Keratinocyte (primary cell): ENCODE results near the gene SEPTIN5.

Experiments used
- EZH2 ChIP-seq: IDR thresholded peaks from one replicate; pipeline ENCODE4 v1.6.1; 2012; ENCODE audit warnings: inconsistent platforms, mild to moderate bottlenecking, low read length, moderate library complexity
- TF ChIP-seq, protein P1 (sequence below), 3 experiments: IDR thresholded peaks in 1 of 3; conservative IDR thresholded peaks in 1 of 3; optimal IDR thresholded peaks in 1 of 3; 2 replicates in 2 of 3; 3 replicates in 1 of 3; pipeline versions ENCODE3 to v1.5.1; 2011; ENCODE audit warnings: low read length in 3 of 3, mild to moderate bottlenecking in 3 of 3, moderate library complexity in 2 of 3, control low read depth in 1 of 3, inconsistent platforms in 1 of 3; ENCODE audit not compliant: insufficient read depth in 2 of 3; ENCODE audit errors: extremely low read depth in 1 of 3

DNA sequence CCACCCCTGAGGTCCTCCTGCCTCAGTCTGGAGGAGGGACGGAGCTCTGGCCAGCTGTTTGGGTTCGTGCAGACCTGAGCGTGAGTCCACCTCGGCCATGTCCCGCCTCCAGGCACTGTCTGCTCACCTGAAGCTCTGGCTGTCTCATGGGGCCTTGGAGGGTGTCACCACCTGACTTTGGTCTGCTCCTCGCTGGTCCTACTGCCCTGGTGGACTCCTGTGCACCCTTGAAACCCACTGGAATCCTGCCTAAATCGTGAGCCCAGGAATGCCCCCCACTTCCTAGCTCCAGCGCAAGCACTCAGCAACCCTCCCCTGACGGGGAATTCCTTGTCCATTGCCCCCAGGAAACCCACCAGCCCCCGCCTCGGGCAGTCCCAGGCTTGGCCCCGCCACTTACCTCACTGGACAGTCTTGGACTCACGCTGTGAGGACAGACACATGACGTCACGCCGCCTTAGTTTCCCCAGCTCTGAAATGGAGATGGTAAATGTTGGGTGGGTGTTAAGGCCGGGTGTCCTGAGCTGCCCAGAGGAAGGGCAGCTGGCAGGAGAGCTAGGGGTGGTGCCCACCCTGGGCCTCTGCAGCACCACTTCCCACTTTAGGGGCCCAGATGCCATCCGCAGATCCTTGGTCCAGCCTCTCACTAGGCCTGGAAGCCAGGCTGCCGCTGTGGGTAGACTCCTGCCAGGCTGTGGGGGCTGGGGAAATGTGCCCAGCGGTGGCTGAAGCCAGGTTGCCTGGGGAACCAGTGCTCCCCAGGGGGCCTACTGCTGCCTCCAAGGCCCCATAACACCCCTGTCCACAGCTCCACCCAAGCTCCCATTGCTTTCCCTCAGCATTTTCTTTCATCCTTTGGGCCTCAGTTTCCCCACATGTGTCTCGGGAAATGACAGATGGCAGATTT lies 28.1 kb downstream of the SEPTIN5 start:
- TF ChIP-seq, protein P1, sequence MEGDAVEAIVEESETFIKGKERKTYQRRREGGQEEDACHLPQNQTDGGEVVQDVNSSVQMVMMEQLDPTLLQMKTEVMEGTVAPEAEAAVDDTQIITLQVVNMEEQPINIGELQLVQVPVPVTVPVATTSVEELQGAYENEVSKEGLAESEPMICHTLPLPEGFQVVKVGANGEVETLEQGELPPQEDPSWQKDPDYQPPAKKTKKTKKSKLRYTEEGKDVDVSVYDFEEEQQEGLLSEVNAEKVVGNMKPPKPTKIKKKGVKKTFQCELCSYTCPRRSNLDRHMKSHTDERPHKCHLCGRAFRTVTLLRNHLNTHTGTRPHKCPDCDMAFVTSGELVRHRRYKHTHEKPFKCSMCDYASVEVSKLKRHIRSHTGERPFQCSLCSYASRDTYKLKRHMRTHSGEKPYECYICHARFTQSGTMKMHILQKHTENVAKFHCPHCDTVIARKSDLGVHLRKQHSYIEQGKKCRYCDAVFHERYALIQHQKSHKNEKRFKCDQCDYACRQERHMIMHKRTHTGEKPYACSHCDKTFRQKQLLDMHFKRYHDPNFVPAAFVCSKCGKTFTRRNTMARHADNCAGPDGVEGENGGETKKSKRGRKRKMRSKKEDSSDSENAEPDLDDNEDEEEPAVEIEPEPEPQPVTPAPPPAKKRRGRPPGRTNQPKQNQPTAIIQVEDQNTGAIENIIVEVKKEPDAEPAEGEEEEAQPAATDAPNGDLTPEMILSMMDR (optimal IDR thresholded peaks at IDR 0.05 in 1 of 3, IDR thresholded peaks at IDR 0.05 in 1 of 3, conservative IDR thresholded peaks at IDR 0.05 in 1 of 3; ENCODE audit: extremely low read depth in 1 of 3, insufficient read depth in 2 of 3, low read length in 3 of 3), result no peak
- no peak for TF ChIP-seq EZH2
